ENCODE measurements around the gene MRC2.

Gene MRC2

DNA sequence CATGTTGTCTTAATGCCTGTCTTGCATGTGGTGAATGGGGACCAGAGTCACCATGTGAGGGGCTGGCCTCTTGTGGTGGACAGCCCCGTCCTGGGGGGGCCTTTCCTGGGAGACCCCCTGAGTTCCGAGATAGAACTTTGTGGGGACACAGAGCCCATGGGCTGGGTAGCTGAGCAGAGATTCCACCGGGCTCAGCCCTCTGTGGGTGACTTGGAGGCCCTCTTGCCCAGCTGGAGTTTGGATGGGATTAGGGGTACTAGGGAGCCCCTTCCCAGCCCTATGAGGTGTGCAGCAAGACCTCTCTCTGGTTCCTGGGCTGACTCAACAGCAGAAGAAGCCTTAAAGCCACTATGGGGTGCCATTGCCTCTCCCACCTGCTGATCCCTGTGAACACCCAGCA lies 38.1 kb downstream of the MRC2 start:
- no peak for DNase-seq

DNA sequence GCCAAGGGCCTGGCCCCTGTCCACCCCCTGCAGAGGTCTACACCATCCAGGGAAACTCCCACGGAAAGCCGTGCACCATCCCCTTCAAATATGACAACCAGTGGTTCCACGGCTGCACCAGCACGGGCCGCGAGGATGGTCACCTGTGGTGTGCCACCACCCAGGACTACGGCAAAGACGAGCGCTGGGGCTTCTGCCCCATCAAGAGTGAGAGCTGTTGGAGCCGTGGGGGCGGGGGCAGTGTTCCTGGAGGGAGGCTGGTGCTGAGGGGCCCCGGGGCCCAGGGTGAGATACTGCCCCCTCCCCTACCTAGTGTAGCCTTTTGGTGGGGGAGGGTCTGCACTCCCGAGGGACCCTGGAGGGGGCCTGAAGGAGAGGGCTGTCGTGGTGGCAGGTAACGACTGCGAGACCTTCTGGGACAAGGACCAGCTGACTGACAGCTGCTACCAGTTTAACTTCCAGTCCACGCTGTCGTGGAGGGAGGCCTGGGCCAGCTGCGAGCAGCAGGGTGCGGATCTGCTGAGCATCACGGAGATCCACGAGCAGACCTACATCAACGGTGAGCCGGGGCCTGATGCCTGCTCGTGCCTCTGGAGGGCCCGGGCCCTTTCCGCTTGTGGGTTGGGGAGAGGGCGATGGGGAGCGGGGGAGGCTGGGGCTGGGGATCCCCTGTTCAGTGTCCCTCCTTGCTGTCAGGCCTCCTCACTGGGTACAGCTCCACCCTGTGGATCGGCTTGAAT lies 38.8 kb downstream of the MRC2 start:
- DNase-seq, result no peak

DNA sequence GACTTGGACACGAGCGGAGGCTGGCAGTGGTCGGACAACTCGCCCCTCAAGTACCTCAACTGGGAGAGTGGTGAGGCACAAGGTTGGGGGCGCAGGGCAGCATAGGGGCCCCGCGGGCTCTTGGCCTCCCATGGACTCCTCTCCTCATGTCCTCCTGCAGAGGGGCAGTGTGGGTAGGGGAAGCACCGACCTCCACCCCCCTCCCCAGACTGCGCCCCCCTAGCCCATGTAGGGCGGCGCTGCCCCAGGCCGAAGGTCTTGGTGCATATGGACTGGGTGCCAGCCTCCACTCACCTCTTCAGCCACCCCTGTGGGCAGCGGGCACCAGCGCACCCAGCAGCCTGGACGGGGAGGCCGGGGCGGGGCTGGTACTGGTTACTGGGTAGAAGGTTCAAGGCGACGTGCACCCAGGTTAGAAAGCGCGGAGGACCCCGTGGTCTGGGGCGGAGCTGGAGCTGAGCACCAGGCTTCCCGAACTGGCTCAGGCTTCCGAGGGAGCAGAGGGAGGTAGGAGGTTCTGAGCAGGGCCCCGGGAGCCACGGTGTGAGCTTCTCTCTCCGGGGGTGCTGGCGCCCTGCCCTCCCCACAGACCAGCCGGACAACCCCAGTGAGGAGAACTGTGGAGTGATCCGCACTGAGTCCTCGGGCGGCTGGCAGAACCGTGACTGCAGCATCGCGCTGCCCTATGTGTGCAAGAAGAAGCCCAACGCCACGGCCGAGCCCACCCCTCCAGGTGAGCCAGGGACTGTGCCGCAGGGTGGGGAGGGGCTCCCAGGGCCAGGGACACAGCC lies 39.5 kb downstream of the MRC2 start:
- no peak for DNase-seq

DNA sequence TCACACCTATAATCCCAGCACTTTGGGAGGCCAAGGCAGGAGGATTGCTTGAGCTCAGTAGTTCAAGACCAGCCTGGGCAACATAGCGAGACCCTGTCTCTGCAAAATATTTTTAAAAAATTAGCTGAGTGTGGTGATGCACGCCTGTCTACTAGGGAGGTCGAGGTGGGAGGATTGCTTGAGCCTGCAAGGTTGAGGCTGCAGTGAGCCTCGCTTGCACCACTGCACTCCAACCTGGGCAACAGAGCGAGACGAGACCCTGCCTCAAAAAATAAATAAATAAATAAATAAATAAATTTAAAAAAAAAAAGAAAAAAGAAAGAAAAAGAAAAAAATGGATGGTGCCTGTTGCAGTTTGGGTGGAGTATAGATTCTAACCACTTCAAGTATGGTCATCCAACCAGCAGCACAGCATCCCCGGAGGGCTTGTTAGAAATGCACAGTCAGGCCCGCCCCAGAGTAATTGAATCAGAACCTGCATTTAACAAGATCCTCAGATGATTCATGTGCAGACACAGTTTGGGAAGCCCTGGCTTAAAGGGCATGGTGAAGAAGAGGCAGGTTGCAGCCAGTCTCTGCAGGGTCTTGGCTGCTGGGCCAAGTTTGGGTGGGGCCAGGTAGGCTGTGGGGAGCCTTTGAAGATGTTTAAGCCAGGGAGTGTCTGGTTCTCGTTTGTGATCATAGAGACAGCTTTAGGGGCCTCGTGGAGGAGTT lies 40.8 kb downstream of the MRC2 start:
- DNase-seq, result no peak

DNA sequence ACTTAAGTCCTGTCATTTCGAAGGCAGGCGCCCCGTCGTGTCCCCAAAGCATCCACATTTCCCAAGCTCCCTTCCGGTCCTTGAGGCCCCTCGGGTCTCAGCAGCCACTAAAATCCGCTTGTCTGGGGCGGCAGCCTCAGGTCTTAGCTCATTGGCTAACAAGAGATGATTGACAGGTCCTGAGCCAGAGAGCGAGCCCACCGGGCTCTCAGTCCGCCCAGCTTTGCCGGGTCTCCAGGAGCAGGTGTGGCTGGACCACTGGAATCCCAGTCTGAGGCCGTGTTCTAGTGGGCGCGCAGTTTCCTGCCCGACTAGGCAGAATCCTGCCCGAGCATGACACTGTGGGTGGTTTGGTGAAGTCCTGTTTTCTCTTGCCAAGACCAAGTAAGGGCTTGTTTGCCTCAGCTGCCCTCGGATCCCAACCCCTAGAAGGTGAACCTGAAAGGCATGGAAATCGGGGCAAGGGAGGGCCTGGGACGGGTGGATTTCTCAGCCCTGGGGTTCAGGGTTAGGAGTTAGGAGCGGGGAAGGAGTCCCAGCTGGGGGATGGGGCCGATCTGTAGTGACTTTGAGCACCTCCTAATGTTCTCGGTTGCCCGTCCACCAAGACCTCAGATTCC lies 42.8 kb downstream of the MRC2 start:
- no peak for DNase-seq

DNA sequence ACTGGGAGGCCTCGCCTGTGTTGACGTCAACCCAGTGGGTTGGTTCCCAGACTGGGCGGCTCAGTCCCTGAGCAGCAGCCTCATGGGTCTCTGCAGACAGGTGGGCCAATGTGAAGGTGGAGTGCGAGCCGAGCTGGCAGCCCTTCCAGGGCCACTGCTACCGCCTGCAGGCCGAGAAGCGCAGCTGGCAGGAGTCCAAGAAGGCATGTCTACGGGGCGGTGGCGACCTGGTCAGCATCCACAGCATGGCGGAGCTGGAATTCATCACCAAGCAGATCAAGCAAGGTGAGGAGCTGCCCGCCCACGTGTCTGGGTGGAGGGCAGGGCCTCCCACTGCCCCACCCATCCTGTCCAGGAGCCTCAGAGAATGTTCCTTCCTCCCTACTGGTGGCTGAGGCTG lies 44.1 kb downstream of the MRC2 start:
- DNase-seq, result no peak

DNA sequence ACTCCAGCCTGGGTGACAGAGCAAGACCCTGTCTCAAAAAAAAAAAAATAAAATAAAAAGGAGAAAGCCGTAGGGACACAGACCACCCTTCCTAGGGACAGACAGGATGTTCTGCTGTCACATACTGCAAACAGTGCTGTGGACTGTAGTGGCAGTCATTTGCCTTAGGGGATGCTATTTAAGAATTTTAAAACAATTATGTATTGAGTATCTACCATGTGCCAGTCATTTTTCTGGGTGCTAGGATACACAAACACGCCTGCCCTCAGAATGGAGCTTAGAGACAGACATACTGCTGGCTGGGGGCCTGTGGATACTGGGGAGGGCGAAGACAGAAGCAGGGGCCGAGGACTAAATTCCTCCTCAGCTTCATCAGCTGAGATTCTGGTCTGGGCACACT lies 45.5 kb downstream of the MRC2 start:
- DNase-seq, result no peak

DNA sequence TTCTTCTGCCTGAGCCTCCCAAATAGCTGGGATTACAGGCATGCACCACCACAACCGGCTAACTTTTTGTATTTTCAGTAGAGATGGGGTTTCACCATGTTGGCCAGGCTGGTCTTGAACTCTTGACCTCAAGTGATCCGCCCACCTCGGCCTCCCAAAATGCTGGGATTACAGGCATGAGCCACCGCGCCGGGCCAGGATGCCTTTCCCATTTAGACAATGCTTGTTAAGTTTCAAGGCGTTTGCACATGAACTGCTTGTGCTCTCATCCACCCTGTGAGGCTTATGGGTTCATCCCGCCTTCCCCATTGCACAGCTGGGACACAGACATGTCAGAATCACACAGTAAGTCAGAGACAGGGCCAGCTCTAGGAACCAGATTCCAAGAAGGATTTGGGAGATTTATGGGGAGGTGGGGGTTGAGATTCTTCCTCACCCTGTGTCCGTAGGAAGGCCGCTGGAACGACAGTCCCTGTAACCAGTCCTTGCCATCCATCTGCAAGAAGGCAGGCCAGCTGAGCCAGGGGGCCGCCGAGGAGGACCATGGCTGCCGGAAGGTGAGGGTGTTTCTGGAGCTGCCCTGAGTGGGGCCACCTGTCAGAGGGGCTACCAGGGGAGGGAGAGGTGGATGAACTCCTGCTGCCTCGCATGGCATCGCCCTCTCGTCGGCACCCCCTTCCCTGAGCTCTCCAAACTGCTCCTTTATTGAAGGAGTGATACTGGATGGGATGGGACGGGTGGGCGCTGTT lies 46.3 kb downstream of the MRC2 start:
- DNase-seq, result no peak

DNA sequence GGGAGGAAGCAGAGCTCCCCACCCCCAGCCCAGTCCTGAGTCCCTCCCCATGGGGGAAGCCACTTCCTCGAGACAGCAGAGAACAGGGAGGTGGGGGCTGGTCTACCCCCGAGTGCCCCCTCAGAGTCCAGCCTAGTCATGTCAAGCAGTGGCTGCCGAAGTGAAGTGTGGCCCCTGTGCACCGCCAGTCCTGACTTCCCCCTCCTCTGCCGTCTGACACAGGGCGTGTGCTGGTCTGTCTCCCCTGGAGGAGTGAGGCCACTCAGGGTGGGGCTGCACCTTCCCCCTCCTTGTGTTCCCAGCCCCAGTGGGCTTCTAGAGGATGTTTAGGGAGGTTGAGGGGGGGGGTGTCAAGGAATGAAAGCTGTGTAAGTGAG lies 46.9 kb downstream of the MRC2 start:
- DNase-seq, result no peak

DNA sequence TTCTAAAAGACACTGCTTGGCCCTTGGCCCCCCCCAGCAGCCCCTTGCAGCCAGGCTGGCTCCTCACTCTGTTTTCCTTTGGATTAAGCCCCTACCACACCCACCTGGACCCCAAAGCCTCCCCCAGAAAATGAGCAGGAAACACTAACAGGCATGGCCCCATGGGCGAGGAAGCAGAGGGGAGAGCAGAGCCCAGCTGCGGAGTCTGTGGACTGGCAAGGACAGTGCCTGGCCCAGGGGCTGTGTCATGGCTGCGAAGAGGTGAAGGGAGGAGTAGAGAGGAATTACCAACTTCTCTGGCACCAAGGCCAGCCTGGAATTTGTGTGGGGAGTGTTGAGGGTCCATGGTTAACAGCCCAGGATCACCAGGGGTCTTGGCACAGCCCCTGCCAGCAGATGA lies 47.4 kb downstream of the MRC2 start:
- DNase-seq, result no peak

DNA sequence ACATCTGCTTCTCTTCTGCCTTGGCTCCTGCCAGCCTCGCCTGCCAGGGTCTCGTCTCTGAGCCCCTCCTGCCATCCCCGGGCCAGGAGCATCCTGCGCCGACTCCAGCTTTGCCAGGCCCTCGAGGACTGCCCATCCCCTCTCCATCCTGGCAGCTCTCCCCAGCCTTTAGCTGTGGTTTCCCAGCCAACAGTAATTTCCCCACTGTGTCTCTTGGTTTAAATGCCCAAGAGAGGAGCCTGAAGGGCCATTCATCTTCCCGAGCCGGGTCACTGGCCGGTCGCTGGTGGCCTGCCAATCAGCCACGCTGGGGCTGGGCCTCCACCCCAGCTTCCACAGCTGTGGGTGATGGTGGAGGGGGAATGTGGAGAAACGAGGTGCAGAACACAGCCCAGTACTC lies 47.8 kb downstream of the MRC2 start:
- DNase-seq, result peak; percentile 39

DNA sequence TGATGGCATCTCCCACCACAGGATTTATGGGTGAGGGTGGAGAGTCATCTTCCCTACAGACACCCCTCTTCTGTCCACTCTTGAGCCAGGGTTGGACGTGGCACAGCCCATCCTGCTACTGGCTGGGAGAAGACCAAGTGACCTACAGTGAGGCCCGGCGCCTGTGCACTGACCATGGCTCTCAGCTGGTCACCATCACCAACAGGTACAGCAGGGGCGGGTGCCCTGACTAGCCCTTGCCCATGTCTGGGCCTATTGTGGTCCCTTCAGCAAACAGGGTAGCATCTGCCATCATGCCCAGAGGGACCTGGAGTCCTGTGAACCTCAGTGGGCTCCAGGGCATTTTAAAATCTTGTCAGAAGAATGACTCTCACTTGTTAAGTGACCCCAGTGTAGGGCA lies 48.2 kb downstream of the MRC2 start:
- no peak for DNase-seq

DNA sequence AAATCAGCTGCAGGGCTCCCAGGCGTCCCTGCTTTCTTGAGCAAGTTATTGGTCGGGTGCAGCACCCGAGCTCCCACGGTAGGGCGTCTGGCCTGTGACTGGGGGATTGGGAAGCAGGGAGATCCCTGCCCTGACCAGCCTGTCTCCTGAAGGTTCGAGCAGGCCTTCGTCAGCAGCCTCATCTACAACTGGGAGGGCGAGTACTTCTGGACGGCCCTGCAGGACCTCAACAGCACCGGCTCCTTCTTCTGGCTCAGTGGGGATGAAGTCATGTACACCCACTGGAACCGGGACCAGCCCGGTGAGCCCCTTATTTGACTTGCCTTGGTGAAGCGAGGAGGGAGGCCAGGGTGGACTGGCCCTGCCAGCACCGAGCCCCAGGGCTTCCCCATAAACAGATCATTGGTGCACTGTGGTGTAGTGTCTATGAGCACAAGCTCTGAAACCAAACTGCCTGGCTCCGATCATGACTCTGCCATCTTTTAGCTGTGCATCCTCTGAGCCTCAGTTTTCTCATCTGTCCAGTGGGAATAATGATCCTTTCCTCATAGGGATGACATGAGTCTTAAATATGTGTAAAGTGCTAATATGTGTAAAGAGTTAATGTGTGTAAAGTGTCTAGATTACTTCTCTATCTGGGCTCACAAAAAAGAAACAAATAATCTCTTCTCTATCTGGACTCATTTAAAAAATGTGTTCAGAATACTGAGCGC lies 48.9 kb downstream of the MRC2 start:
- no peak for DNase-seq

DNA sequence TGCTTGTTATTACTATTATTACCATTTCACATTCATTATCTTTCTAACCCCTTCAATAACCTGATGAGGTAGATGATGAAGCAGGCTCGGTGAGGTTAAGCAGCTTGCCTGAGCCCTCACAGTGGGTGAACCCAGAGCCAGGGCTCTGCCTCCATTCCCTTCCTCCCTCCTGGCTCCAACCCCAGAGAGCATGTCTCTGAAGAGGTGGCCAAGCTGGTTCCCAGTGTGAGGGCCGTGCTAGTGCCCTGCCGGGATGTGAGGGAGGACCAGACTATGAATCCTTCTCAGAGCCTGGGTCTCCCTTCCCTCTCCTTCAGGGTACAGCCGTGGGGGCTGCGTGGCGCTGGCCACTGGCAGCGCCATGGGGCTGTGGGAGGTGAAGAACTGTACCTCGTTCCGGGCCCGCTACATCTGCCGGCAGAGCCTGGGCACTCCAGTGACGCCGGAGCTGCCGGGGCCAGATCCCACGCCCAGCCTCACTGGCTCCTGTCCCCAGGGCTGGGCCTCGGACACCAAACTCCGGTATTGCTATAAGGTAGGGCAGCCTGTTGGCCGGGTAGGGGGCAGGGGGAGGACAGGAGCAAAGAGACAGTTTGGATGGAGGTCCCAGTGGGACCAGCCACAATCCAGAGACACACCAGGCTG lies 49.6 kb downstream of the MRC2 start:
- no peak for DNase-seq

DNA sequence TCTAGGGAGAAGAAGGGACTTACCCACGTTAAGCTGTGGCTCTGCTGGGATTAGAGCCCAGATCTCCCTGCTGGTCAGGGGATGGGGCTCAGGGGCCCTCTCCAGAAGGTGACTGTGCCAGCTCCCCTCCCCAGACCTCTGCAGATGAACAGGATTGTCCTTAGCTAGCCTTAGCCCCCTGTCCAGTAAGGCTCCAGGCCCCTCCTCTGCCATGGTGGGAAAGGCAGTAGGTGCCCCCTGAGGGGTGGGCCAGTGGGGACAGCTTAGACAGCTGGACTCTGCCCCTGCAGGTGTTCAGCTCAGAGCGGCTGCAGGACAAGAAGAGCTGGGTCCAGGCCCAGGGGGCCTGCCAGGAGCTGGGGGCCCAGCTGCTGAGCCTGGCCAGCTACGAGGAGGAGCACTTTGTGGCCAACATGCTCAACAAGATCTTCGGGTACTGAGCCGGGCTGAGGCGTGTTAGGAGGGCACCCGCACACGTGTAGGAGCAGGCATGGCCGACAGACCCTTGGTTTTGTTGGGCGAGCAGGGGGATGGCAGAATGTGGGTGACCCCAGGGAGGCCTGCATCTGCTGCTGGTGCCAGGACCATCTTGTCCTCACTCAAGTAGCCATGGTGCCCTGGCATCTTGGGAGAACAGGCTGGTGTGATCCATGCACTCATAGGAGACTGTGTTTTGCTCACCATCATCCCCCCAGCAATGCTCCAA lies 50.9 kb downstream of the MRC2 start:
- no peak for DNase-seq

DNA sequence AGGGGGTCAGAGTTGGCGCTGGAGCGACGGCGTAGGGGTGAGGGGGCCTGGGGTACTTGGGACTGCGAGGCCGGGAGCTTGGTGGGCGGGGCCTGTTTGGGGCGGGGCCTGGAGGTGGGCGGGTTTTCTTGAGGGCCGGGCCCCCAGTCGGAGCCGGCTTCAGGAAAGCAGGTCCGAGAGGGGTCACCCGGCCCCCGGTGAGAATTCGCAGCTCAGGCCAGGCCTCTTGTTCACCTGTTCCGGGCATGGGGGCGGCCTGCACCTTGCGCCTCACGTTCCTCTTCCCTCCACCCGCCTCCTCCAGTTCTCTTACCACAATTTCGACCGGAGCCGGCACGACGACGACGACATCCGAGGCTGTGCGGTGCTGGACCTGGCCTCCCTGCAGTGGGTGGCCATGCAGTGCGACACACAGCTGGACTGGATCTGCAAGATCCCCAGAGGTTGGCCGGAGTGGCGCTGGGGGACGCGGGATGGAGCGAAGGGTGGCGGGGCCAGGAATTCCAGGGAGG lies 52.5 kb downstream of the MRC2 start:
- no peak for DNase-seq

DNA sequence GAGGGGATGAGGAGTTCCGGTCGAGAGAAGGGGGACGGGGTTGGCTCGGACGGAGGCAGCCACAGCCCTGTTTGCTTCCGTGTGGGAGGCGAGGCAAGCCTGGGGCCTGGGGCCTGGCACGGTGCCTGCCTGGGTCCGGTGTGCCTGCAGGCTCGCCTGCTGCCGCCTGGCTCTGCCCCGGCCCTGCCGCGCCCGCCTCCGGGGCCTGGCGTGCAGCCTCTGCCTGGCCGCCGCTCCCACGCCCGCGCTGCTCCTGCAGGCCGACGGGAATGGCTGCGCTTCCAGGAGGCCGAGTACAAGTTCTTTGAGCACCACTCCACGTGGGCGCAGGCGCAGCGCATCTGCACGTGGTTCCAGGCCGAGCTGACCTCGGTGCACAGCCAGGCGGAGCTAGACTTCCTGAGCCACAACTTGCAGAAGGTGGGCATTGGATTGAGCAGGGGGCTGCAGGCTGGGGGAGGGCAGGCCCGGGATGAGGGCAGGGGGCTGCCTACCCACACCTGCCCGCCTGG lies 53.1 kb downstream of the MRC2 start:
- no peak for DNase-seq

DNA sequence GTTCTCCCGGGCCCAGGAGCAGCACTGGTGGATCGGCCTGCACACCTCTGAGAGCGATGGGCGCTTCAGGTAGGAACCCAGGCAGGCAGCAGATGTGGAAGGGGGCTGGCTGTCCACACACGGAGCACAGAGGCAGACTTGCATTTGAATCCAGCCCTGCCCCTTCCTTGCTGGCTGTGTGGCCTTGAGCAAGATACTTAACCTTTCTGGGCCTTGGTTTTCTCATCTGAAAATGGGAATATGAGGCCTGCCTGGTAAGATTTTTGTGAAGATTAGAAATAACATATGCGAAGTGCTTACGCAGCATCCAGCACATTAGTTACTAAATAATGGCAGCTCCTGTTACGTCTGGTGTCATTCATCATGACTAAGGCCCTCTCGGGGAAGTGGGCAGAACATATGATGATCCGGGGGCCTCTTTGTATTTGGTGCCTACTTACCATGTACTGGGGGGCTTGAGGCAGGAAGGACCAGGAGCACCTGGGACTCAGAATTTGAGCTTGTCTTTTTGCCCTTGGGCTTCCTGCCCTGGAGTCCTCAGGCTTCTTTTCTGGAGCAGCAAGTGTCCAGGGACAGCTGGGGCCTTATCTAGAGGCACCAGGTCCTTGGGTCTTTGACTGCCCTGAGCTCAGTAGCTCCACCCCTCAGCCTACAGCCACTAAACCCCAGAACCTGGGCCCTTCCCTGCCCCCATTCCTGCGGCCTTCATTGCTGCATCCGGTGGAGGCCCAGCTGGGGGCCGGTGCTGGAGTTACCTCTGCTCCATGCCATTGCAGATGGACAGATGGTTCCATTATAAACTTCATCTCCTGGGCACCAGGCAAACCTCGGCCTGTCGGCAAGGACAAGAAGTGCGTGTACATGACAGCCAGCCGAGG lies 53.8 kb downstream of the MRC2 start:
- no peak for DNase-seq

DNA sequence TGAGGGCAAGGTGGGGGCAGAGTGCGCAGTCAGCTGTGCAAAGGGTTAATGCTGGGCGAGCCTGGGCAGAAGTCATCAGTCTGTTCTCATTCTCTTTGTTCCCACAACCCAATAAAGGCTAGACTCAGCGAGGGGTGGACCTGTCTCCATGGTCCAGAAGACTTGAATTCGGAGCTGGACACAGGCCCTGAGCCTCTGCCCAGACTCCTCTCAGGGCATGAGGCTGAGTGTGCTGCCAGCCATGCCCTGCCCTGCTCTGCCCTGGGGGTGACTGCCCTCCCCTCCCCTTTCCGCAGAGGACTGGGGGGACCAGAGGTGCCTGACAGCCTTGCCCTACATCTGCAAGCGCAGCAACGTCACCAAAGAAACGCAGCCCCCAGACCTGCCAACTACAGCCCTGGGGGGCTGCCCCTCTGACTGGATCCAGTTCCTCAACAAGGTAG lies 54.5 kb downstream of the MRC2 start:
- no peak for DNase-seq
